Skeletal muscle cell (primary cell): Measurements from ENCODE around the gene BRD8.
"Not testable (repeated sequence)": the region's sequence is repeated elsewhere in the genome, so short reads cannot be mapped to it uniquely, and the experiment has no call there.

ENCODE experiments used
- DNase-seq: peaks from one replicate; pipeline ENCODE4 v3.0.0-alpha.2; 2010; ENCODE audit warnings: low read depth
- H3K4me3 ChIP-seq: 2 replicates; pipeline ENCODE4 v1.5.1; 2011; ENCODE audit warnings: low read depth, mild to moderate bottlenecking, control low read depth, low read length, moderate library complexity

Gene BRD8, protein sequence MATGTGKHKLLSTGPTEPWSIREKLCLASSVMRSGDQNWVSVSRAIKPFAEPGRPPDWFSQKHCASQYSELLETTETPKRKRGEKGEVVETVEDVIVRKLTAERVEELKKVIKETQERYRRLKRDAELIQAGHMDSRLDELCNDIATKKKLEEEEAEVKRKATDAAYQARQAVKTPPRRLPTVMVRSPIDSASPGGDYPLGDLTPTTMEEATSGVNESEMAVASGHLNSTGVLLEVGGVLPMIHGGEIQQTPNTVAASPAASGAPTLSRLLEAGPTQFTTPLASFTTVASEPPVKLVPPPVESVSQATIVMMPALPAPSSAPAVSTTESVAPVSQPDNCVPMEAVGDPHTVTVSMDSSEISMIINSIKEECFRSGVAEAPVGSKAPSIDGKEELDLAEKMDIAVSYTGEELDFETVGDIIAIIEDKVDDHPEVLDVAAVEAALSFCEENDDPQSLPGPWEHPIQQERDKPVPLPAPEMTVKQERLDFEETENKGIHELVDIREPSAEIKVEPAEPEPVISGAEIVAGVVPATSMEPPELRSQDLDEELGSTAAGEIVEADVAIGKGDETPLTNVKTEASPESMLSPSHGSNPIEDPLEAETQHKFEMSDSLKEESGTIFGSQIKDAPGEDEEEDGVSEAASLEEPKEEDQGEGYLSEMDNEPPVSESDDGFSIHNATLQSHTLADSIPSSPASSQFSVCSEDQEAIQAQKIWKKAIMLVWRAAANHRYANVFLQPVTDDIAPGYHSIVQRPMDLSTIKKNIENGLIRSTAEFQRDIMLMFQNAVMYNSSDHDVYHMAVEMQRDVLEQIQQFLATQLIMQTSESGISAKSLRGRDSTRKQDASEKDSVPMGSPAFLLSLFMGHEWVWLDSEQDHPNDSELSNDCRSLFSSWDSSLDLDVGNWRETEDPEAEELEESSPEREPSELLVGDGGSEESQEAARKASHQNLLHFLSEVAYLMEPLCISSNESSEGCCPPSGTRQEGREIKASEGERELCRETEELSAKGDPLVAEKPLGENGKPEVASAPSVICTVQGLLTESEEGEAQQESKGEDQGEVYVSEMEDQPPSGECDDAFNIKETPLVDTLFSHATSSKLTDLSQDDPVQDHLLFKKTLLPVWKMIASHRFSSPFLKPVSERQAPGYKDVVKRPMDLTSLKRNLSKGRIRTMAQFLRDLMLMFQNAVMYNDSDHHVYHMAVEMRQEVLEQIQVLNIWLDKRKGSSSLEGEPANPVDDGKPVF

GRCh38 chr5:138178516-138179276 is at the start of gene BRD8, which contains the start of gene KIF20A:
TSS of gene BRD8 (minus strand) at chr5:138178630. CDS start at chr5:138178614, 16 bp downstream.
TSS of gene KIF20A (plus strand) at chr5:138179112. CDS start at chr5:138179681, 569 bp downstream.
- H3K4me3 ChIP-seq, result peak within 1 kb of the TSS; percentile 90

DNA sequence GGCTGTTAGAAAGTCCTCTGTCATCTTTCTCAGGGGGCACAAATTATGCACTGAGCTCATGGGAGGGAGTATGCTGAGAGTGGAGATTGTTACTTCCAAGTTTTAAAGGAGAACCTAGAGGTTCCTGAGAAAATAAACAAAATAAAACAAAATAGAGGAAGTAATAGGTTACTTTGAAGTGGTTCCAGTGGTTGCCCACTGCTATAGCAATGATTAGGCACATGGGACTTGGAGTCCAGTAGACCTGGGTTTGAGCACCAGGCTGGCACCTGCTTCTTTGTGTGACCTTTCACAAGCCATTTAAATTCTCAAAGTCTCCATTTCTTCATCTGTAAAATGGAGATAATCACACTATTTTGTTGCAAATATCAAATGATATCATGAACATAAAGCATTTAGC is 48.5 kb upstream of the BRD8 start:
- no peak overlapping the region for H3K4me3 ChIP-seq
- no peak for DNase-seq

More at GRCh38 chr5:138178516-138179276, at the start of gene BRD8, which contains the start of gene KIF20A:
- DNase-seq, result peak; percentile 85

GRCh38 chr5:138224712-138225111 is 46.3 kb upstream of the BRD8 start:
- DNase-seq, result no peak
- H3K4me3 ChIP-seq, result no peak overlapping the region

GRCh38 chr5:138223532-138223931 is 45.1 kb upstream of the BRD8 start:
- DNase-seq, result no peak
- no peak overlapping the region for H3K4me3 ChIP-seq

DNA sequence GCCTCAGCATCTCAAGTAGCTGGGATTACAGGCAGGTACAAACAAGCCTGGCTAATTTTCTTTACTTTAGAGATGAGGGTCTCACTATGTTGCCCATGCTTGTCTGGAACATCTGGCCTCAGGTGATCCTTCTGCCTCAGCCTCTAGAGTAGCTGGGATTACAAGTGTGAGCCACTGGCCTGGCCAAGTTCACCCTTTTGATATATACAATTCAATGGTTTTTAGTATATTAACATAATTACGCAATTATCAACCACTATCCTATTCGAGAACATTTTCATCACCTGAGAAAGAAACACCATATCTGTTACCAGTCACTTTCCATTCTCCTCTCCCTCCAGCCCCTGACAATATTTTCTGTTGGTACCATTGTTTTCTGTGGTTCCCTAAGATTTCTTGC is 38.4 kb upstream of the BRD8 start:
- H3K4me3 ChIP-seq, result no peak overlapping the region
- DNase-seq, result no peak

DNA sequence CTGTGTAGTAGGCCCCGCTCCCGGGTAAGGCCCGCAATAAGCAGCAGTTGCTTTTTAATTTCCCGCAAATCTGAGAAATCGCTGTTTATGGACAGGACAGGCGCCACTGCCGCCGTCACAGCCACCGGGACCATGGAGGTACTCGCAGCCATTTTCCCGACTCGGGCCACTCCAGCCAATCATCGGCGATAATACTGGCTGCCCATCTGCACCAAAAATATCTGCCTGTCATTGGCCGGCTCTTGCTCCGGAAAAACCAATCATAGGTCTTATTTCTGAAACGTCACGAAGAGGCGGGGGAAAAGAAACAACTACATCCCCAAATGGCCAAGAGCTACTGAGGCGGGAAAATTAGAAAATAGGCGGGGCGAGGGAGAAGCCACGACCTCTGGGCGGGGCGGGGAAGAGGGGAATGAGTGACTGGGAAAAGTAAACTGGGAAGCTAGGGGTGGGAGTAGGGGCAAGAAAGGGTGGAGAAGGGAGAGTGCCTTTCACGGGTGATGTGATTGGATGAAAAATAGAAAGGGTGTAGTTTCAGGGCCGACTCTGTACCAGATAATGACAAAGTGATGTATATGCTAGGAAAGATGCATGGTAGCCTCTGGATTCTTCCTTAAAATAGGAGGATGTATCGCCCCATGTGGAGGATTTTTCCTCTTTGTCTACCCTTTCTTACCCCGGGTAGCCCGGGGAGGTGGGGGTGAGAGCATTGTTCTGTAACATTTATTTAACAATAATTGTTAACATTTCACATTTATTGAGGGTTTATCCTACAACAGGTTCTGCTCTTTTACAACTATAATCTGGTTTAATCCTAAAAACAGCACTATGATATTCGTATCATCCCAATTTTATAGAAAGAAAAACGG is 35.0 kb upstream of the BRD8 start, which contains the start of gene CDC23:
TSS of gene CDC23 (minus strand) at position 163 of the 869 bp plus-strand sequence. CDS start at position 152, 11 bp downstream.
- H3K4me3 ChIP-seq, result peak within 1 kb of the TSS; percentile 100
- peak; percentile 90 for DNase-seq

DNA sequence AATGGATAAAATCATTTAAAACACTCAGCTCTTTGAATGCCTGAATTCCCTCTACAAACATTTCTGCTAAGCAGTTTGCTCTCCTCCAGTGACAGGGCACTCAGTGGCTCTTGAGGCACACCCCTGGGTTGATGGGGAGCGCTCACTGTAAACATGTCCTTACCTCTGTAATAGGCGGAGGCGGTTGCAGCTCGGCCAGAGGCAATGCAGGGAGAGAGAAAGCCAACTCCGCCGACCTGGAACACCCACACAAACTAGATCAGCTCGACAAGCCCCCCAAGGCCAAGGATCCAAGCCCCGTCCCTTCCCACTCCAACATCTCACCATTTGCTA is 34.4 kb upstream of the BRD8 start:
- DNase-seq, result no peak
- peak overlapping the region; percentile 100 for H3K4me3 ChIP-seq

- DNase-seq, result no peak
- no peak overlapping the region for H3K4me3 ChIP-seq
Measured at GRCh38 chr5:138210985-138211384, 32.6 kb upstream of the BRD8 start.

GRCh38 chr5:138193859-138194258 is 15.4 kb upstream of the BRD8 start:
- not testable (repeated sequence) for H3K4me3 ChIP-seq, DNase-seq

- DNase-seq, result no peak
- H3K4me3 ChIP-seq, result no peak overlapping the region
Measured at GRCh38 chr5:138192826-138193225, 14.4 kb upstream of the BRD8 start.

DNA sequence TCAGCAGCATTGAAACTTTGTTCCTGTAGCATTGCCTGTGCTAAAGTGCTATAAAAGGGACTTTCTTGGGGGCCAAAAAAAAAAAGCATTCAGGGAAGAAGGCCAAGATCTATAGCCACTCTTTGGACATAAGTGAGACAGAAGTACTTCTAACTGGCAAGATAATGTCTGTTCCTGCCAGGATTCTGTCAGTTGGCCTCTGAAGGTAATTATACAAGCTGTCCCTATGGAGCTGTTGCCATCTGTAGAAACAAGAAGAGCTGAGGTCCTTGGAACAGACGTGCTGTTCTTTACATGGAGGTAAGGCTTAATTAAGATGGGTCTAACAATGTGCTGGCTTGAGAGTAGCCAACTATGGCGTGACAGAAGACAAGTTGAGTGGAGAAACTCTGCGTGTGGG is 10.2 kb upstream of the BRD8 start:
- no peak for DNase-seq

GRCh38 chr5:138186002-138186447 is 7.6 kb upstream of the BRD8 start:
- no peak for DNase-seq
- H3K4me3 ChIP-seq, result no peak overlapping the region

More for the DNA sequence above, 10.2 kb upstream of the BRD8 start:
- H3K4me3 ChIP-seq, result no peak overlapping the region

DNA sequence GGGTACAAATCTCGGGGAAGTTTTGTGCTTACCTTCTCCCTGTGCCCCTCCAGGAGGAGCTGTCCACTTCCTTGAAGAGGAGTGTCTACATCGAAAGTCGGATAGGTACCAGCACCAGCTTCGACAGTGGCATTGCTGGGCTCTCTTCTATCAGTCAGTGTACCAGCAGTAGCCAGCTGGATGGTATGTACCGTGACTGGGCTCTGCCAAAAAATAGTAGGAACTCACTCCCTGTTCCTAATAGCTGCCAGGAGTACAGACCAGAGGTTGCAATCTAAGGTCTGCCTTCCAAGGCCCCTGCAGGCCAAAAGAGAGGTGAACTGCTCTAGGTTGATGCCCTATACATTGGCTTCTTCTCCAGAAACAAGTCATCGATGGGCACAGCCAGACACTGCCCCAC is 4.4 kb upstream of the BRD8 start:
- H3K4me3 ChIP-seq, result no peak overlapping the region
- DNase-seq, result no peak

DNA sequence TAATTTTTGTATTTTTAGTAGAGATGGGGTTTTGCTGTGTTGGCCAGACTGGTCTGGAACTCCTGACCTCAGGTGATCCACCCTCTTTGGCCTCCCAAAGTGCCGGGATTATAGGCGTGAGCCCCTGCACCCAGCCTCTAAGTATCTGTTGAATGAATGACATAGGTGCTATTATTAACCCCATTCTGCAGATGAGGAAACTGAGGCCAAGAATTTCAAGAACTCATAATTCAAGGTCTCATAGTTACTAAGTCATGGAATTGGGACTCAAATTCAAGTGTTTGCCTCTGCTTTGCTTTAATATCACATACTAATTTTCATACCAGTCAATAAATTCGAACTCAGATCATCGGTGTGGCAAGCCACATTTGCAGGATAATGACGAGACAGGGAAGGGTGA is 2.4 kb upstream of the BRD8 start:
- no peak for DNase-seq
- H3K4me3 ChIP-seq, result no peak overlapping the region

DNA sequence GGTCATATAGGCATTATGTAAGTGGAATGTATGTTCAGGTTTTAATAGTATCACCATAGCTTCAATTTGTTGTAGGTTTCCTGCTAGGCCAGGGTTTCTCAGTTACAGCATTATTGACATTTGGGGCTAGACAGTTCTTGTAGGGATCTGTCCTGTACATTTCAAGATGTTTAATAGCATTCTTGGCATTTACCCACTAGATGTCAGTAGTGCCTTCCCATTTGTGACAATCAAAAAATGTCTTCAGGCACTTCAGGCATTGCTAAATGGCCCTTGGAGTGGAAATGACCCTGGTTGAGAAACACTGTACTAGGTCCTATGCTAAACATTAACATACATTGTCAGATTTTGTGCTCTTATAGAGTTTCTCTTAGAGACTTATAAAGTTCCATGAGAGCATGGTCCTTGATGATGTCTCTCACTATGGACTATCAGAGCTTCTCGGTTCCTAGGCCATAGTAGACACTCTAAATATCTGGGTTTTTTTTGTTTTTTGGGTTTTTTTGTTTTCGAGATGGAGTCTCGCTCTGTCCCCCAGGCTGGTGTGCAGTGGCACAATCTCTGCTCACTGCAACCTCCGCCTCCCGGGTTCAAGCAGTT is 1.9 kb upstream of the BRD8 start:
- peak; percentile 18 for DNase-seq
- peak overlapping the region; percentile 90 for H3K4me3 ChIP-seq

DNA sequence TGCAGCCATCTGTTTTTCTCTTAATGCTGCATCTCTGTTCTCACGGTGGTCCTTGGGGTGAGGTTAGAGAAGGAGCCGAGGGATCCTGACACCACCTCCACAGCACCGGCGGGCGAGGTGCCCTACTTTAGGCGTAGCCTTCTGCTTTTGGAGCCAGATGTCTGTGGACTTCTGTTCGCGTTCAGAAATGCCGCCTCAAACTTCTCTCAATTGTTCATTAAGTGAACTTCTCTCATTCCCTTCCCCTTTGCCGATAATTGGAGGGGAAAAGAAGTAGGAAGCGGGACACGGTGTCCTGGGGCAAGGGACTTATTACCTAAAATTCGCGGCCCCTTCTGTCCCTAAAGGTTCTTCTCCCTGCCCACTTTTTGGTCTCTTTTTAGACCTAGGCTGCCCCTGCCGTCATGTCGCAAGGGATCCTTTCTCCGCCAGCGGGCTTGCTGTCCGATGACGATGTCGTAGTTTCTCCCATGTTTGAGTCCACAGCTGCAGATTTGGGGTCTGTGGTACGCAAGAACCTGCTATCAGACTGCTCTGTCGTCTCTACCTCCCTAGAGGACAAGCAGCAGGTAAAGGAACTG is 937 bp upstream of the BRD8 start:
- DNase-seq, result no peak
- peak overlapping the region; percentile 90 for H3K4me3 ChIP-seq

- DNase-seq, result no peak
Measured at GRCh38 chr5:138177941-138178515, 402 bp downstream of the BRD8 start.

More at GRCh38 chr5:138177941-138178515, 402 bp downstream of the BRD8 start:
- H3K4me3 ChIP-seq, result peak overlapping the region; percentile 90
